ENCODE measurements around the gene KRTAP9-1. TPM values are rescaled to one million over a fixed set of nuclear protein-coding genes. Genes with fewer than 3 reads are reported as not detected.

KRTAP9-1 gene
- total and polyA plus RNA-seq, 2 experiments from 2014 or later: not detected

DNA sequence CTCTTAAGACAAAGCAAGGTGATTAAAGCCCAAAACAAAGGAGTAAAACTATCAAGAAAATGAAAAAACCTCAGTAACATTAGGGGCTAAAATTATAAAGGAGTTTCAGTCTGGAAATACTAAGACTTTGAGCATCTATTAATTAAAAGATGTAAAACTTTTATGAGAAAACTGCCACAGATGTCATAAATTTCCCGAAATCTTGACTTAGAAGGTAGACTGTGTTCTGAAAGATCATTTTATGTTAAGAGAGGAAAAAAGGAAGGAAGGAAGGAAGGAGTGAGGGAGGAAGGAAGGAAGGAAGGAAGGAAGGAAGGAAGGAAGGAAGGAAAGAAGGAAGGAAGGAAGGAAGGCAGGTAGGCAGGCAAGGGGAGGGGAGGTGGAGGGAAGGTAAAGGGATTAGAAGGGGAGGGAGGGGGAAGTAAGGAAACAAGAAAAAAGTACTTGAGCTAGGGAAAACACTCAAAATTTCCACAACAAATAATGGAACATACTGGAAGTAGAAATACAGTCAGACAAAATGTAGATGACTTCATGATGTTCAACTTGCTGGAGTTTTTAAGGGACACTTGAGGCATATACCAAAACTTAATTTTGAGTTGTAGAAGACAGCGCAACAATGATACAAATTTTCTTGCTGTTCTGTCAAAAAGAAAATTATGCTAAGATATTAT, 42.0 kb upstream of the KRTAP9-1 start:
- H3K36me3 ChIP-seq (ENCODE audit: insufficient read depth): no peaks in the 10 kb centered on the region; the same call in 1 of the 2 replicates
- no peaks in the 10 kb centered on the region for H3K9me2 ChIP-seq (ENCODE audit: insufficient read depth)
- H3K27me3 ChIP-seq (ENCODE audit: insufficient read depth): no peaks in the 10 kb centered on the region
- 0 out of 2 replicates have a peak, but pooled peaks cover 3% of the 10 kb centered on the region for H3K4me1 ChIP-seq (ENCODE audit: insufficient read depth)
- TF ChIP-seq, protein P1, sequence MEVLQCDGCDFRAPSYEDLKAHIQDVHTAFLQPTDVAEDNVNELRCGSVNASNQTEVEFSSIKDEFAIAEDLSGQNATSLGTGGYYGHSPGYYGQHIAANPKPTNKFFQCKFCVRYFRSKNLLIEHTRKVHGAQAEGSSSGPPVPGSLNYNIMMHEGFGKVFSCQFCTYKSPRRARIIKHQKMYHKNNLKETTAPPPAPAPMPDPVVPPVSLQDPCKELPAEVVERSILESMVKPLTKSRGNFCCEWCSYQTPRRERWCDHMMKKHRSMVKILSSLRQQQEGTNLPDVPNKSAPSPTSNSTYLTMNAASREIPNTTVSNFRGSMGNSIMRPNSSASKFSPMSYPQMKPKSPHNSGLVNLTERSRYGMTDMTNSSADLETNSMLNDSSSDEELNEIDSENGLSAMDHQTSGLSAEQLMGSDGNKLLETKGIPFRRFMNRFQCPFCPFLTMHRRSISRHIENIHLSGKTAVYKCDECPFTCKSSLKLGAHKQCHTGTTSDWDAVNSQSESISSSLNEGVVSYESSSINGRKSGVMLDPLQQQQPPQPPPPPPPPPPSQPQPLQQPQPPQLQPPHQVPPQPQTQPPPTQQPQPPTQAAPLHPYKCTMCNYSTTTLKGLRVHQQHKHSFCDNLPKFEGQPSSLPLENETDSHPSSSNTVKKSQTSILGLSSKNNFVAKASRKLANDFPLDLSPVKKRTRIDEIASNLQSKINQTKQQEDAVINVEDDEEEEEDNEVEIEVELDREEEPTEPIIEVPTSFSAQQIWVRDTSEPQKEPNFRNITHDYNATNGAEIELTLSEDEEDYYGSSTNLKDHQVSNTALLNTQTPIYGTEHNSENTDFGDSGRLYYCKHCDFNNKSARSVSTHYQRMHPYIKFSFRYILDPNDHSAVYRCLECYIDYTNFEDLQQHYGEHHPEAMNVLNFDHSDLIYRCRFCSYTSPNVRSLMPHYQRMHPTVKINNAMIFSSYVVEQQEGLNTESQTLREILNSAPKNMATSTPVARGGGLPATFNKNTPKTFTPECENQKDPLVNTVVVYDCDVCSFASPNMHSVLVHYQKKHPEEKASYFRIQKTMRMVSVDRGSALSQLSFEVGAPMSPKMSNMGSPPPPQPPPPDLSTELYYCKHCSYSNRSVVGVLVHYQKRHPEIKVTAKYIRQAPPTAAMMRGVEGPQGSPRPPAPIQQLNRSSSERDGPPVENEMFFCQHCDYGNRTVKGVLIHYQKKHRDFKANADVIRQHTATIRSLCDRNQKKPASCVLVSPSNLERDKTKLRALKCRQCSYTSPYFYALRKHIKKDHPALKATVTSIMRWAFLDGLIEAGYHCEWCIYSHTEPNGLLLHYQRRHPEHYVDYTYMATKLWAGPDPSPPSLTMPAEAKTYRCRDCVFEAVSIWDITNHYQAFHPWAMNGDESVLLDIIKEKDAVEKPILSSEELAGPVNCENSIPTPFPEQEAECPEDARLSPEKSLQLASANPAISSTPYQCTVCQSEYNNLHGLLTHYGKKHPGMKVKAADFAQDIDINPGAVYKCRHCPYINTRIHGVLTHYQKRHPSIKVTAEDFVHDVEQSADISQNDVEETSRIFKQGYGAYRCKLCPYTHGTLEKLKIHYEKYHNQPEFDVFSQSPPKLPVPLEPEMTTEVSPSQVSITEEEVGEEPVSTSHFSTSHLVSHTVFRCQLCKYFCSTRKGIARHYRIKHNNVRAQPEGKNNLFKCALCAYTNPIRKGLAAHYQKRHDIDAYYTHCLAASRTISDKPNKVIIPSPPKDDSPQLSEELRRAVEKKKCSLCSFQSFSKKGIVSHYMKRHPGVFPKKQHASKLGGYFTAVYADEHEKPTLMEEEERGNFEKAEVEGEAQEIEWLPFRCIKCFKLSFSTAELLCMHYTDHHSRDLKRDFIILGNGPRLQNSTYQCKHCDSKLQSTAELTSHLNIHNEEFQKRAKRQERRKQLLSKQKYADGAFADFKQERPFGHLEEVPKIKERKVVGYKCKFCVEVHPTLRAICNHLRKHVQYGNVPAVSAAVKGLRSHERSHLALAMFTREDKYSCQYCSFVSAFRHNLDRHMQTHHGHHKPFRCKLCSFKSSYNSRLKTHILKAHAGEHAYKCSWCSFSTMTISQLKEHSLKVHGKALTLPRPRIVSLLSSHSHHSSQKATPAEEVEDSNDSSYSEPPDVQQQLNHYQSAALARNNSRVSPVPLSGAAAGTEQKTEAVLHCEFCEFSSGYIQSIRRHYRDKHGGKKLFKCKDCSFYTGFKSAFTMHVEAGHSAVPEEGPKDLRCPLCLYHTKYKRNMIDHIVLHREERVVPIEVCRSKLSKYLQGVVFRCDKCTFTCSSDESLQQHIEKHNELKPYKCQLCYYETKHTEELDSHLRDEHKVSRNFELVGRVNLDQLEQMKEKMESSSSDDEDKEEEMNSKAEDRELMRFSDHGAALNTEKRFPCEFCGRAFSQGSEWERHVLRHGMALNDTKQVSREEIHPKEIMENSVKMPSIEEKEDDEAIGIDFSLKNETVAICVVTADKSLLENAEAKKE (CRISPR knock-in tag; IDR thresholded peaks at IDR 0.05): no peak
- TF ChIP-seq ZNF331 (CRISPR knock-in tag; IDR thresholded peaks at IDR 0.05; ENCODE audit: low read depth) (no peak), POLR2AphosphoS5 (IDR thresholded peaks at IDR 0.05; ENCODE audit: low read depth) (no peak), EZH2 (IDR thresholded peaks at IDR 0.05; ENCODE audit: low read depth, unreplicated experiment) (no peak), STAT1 (IDR thresholded peaks at IDR 0.05; ENCODE audit: unreplicated experiment) (no peak), JUNB (IDR thresholded peaks at IDR 0.05; ENCODE audit: unreplicated experiment) (no peak), NANOG (IDR thresholded peaks at IDR 0.05; ENCODE audit: borderline replicate concordance) (no peak), CREB1 (CRISPR knock-in tag; IDR thresholded peaks at IDR 0.05; ENCODE audit: low read depth) (no peak), EZH2phosphoT487 (IDR thresholded peaks at IDR 0.05; ENCODE audit: unreplicated experiment) (no peak), ZNF114 (CRISPR knock-in tag; IDR thresholded peaks at IDR 0.05) (no peak)
- TF ChIP-seq, protein P2, sequence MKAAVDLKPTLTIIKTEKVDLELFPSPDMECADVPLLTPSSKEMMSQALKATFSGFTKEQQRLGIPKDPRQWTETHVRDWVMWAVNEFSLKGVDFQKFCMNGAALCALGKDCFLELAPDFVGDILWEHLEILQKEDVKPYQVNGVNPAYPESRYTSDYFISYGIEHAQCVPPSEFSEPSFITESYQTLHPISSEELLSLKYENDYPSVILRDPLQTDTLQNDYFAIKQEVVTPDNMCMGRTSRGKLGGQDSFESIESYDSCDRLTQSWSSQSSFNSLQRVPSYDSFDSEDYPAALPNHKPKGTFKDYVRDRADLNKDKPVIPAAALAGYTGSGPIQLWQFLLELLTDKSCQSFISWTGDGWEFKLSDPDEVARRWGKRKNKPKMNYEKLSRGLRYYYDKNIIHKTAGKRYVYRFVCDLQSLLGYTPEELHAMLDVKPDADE (IDR thresholded peaks at IDR 0.05): no peak
- TF ChIP-seq, protein P3, sequence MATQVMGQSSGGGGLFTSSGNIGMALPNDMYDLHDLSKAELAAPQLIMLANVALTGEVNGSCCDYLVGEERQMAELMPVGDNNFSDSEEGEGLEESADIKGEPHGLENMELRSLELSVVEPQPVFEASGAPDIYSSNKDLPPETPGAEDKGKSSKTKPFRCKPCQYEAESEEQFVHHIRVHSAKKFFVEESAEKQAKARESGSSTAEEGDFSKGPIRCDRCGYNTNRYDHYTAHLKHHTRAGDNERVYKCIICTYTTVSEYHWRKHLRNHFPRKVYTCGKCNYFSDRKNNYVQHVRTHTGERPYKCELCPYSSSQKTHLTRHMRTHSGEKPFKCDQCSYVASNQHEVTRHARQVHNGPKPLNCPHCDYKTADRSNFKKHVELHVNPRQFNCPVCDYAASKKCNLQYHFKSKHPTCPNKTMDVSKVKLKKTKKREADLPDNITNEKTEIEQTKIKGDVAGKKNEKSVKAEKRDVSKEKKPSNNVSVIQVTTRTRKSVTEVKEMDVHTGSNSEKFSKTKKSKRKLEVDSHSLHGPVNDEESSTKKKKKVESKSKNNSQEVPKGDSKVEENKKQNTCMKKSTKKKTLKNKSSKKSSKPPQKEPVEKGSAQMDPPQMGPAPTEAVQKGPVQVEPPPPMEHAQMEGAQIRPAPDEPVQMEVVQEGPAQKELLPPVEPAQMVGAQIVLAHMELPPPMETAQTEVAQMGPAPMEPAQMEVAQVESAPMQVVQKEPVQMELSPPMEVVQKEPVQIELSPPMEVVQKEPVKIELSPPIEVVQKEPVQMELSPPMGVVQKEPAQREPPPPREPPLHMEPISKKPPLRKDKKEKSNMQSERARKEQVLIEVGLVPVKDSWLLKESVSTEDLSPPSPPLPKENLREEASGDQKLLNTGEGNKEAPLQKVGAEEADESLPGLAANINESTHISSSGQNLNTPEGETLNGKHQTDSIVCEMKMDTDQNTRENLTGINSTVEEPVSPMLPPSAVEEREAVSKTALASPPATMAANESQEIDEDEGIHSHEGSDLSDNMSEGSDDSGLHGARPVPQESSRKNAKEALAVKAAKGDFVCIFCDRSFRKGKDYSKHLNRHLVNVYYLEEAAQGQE (IDR thresholded peaks at IDR 0.05; ENCODE audit: unreplicated experiment): no peak
- TF ChIP-seq, protein P4, sequence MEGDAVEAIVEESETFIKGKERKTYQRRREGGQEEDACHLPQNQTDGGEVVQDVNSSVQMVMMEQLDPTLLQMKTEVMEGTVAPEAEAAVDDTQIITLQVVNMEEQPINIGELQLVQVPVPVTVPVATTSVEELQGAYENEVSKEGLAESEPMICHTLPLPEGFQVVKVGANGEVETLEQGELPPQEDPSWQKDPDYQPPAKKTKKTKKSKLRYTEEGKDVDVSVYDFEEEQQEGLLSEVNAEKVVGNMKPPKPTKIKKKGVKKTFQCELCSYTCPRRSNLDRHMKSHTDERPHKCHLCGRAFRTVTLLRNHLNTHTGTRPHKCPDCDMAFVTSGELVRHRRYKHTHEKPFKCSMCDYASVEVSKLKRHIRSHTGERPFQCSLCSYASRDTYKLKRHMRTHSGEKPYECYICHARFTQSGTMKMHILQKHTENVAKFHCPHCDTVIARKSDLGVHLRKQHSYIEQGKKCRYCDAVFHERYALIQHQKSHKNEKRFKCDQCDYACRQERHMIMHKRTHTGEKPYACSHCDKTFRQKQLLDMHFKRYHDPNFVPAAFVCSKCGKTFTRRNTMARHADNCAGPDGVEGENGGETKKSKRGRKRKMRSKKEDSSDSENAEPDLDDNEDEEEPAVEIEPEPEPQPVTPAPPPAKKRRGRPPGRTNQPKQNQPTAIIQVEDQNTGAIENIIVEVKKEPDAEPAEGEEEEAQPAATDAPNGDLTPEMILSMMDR (conservative IDR thresholded peaks at IDR 0.05; ENCODE audit: low read depth in 2 of 2): no peak
- DNase-seq (ENCODE audit: low spot score): no peak
- peaks cover 17% of the 10 kb centered on the region for H3K9me3 Mint-ChIP-seq
- no peak overlapping the region for H3K4me2 ChIP-seq
- no peak overlapping the region for H3K4me3 Mint-ChIP-seq
- no peak for ATAC-seq
- no peak overlapping the region for H3K27ac ChIP-seq (ENCODE audit: low read depth)
- no peak overlapping the region for H2AFZ ChIP-seq
- peaks cover 3% of the 10 kb centered on the region; the same call in 2 of the 3 replicates for H3K4me1 Mint-ChIP-seq
- H3K27ac Mint-ChIP-seq: no peak overlapping the region
- peaks cover 13% of the 10 kb centered on the region for H3K36me3 Mint-ChIP-seq (ENCODE audit: low read depth)
- no peaks in the 10 kb centered on the region for H3K79me2 ChIP-seq (replicated peaks; ENCODE audit: insufficient read depth)
- peaks cover 5% of the 10 kb centered on the region for H3K27me3 Mint-ChIP-seq (ENCODE audit: insufficient read depth, low read depth, poor library complexity)
- no peaks in the 10 kb centered on the region for H3F3A ChIP-seq (replicated peaks; ENCODE audit: low read depth)
- H4K20me1 ChIP-seq (replicated peaks; ENCODE audit: insufficient read depth): no peaks in the 10 kb centered on the region
- no peak overlapping the region for H3K4me3 ChIP-seq

All from GM23338 (cell line).